Activated naive CD4-positive, alpha-beta T cell treated with anti-CD3 and anti-CD28 coated beads, Interleukin-2, amount 50 U/mL, for 16 hours (primary cell): ENCODE measurements around the gene TPD52L1.

ENCODE experiments used
- DNase-seq: peaks from one replicate; pipeline ENCODE4 v3.0.0-alpha.2; 2020

Gene TPD52L1

GRCh38 chr6:125183391-125183790, 29.8 kb downstream of the TPD52L1 start:
- no peak for DNase-seq

- DNase-seq: no peak
These were observed 34.5 kb downstream of the TPD52L1 start for GRCh38 chr6:125188037-125188436.

- DNase-seq: no peak
These were observed 35.1 kb downstream of the TPD52L1 start for GRCh38 chr6:125188594-125189203.

- no peak for DNase-seq
These were observed 35.9 kb downstream of the TPD52L1 start for GRCh38 chr6:125189494-125189893.

- no peak for DNase-seq
These were observed 37.1 kb downstream of the TPD52L1 start for GRCh38 chr6:125190667-125191066.

GRCh38 chr6:125191916-125192609, 38.5 kb downstream of the TPD52L1 start:
- peak; percentile 52 for DNase-seq

- DNase-seq: no peak
These were observed 39.0 kb downstream of the TPD52L1 start for GRCh38 chr6:125192610-125192930.

GRCh38 chr6:125193208-125193607, 39.6 kb downstream of the TPD52L1 start:
- no peak for DNase-seq

- DNase-seq: no peak
These were observed 41.4 kb downstream of the TPD52L1 start for GRCh38 chr6:125194941-125195340.

- DNase-seq: no peak
These were observed 42.0 kb downstream of the TPD52L1 start for GRCh38 chr6:125195526-125195925.

- DNase-seq: no peak
These were observed 43.0 kb downstream of the TPD52L1 start for GRCh38 chr6:125196613-125197012.

GRCh38 chr6:125197795-125198269, 44.3 kb downstream of the TPD52L1 start:
- DNase-seq: no peak

- DNase-seq: no peak
These were observed 44.9 kb downstream of the TPD52L1 start for GRCh38 chr6:125198398-125198937.

GRCh38 chr6:125200941-125201340, 47.4 kb downstream of the TPD52L1 start:
- no peak for DNase-seq

GRCh38 chr6:125201961-125202729, 48.6 kb downstream of the TPD52L1 start:
- no peak for DNase-seq

GRCh38 chr6:125203395-125203794, 49.8 kb downstream of the TPD52L1 start:
- DNase-seq: no peak

- no peak for DNase-seq
These were observed 52.4 kb downstream of the TPD52L1 start for GRCh38 chr6:125205931-125206330.

GRCh38 chr6:125206389-125206788, 52.8 kb downstream of the TPD52L1 start:
- DNase-seq: no peak

- DNase-seq: no peak
These were observed 54.4 kb downstream of the TPD52L1 start for GRCh38 chr6:125207956-125208355.

- no peak for DNase-seq
These were observed 55.2 kb downstream of the TPD52L1 start for GRCh38 chr6:125208625-125209249.

- DNase-seq: no peak
These were observed 57.1 kb downstream of the TPD52L1 start for GRCh38 chr6:125210667-125211066.

GRCh38 chr6:125211352-125211751, 57.8 kb downstream of the TPD52L1 start:
- no peak for DNase-seq

GRCh38 chr6:125212377-125212776, 58.8 kb downstream of the TPD52L1 start:
- DNase-seq: no peak
